CD4-positive, alpha-beta T cell treated with Interleukin-1 beta for 1 hour (primary cell): ENCODE data around the gene MARF1.
"Not testable (repeated sequence)": the region's sequence is repeated elsewhere in the genome, so short reads cannot be mapped to it uniquely, and the experiment has no call there.

Experiments
- DNase-seq, 2 donors: peaks; one replicate each; pipeline ENCODE4 v3.0.0-alpha.2; 2020 to 2022

MARF1 gene

GRCh38 chr16:15597822-15598647 is 44.9 kb downstream of the MARF1 start:
- no peak for DNase-seq

- DNase-seq = no peak
These were observed 45.8 kb downstream of the MARF1 start for GRCh38 chr16:15597135-15597534.

GRCh38 chr16:15594711-15595320 is 48.1 kb downstream of the MARF1 start:
- DNase-seq = no peak

GRCh38 chr16:15593235-15593634 is 49.7 kb downstream of the MARF1 start:
- peak in 1 of 2 donors; percentile 32 for DNase-seq

- DNase-seq = peak; percentile 10 to 20
These were observed 50.6 kb downstream of the MARF1 start for GRCh38 chr16:15592324-15592723.

GRCh38 chr16:15587152-15587825 is 55.7 kb downstream of the MARF1 start:
- no peak for DNase-seq

GRCh38 chr16:15586716-15587115 is 56.2 kb downstream of the MARF1 start:
- DNase-seq = no peak

- DNase-seq = no peak
These were observed 57.0 kb downstream of the MARF1 start for GRCh38 chr16:15585956-15586355.

- DNase-seq = no peak
These were observed 59.4 kb downstream of the MARF1 start for GRCh38 chr16:15583526-15583925.

GRCh38 chr16:15581127-15581815 is 61.7 kb downstream of the MARF1 start:
- DNase-seq = no peak

- DNase-seq = no peak
These were observed 64.1 kb downstream of the MARF1 start for GRCh38 chr16:15578824-15579223.

- no peak for DNase-seq
These were observed 65.7 kb downstream of the MARF1 start for GRCh38 chr16:15576960-15577958.

GRCh38 chr16:15575293-15576049 is 67.5 kb downstream of the MARF1 start:
- no peak for DNase-seq

- DNase-seq = no peak
These were observed 68.4 kb downstream of the MARF1 start for GRCh38 chr16:15574614-15574948.

- not testable (repeated sequence) for DNase-seq
These were observed 68.9 kb downstream of the MARF1 start for GRCh38 chr16:15573896-15574613.

- no peak for DNase-seq
These were observed 69.6 kb downstream of the MARF1 start for GRCh38 chr16:15573274-15573895.

- no peak for DNase-seq
These were observed 70.5 kb downstream of the MARF1 start for GRCh38 chr16:15572329-15573001.

GRCh38 chr16:15571557-15571956 is 71.4 kb downstream of the MARF1 start:
- DNase-seq = no peak

GRCh38 chr16:15570666-15571065 is 72.3 kb downstream of the MARF1 start:
- DNase-seq = not testable (repeated sequence)

- DNase-seq = no peak
These were observed 75.1 kb downstream of the MARF1 start for GRCh38 chr16:15567823-15568222.
